HG02885 (cell line): Measurements from ENCODE around the gene KCNG2.

Experiments used
- ATAC-seq: cut with Tn5 transposase; IDR thresholded peaks from one replicate; pipeline ENCODE4 v1.9.1; 2021; ENCODE audit warnings: mild to moderate bottlenecking; ENCODE audit not compliant: unreplicated experiment, poor library complexity

KCNG2 gene

DNA sequence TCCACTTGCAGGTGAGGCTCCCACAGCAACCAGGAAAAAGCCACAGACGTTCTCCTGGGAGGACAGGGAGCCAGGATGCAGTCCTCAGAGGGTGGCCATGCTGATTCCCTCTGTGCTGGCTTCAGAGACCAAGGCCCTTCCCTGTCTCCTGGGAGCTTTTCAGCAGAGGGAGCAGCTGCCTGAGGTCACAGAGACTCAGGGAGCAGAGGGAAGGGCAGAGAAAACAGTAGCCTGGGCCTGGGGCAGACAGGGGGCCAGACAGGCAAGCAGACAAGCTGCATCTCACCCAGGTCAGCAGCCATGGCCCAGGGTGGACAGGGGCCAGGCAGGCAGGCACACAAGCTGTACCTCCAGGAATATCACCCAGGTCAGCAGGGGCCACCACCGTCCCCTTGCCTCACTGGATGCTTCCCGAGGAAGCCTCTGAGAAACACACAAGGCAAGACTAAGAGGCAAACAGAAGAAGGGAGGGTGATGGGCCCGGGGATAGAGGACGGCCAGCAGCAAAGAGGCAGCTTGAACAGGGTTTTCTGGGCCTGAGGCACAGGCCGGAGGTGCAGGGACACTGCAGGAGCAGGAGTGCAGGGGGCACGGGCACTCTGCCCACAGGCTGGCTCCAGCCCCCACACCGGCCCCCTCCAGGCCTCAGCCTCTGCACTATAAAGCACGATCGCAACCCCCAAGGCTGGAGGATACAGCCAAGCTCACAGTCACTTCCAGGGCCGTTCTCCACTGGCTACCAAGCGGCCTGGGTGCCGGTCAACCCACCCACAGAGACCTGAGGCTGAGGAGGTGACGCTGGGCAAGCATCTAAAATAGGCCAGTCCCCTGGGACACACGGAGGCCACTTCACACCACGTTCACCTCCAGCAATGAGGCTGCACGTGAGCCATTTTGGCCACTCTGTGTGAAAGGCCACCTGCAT lies 147.6 kb downstream of the KCNG2 start:
- no peak for ATAC-seq

DNA sequence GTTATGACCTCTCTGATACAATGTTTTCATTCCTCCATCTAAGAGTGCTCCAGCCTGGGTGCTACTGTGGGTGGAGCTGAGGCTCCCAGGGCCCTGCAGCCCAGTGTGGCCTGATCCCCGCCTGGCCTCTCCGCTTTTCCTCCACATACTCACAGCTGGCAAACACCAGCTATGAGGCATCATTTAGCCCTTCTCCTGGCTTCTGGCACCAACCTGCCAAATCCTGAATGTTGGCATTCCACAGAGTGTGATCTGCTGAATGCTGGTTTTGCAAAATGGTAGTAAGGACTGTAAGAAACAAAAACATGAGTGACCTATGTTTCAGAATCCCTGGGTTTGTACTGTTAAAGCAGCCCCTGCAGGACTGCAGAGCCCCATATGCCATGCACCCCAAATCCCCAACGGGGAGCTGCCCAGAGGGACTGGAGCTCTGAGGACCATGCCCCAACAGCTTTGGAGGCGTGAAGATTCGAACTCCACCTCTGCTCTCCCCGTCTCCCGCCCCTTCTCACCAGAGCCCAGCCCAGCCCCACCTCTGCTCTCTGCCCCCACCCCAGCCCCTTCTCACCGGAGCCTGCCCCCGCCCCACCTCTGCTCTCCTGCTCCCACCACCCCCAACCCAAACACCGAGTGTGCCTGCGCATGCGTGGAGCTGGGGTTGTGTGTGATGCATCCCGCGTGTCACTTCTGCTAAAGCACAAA lies 149.5 kb downstream of the KCNG2 start:
- ATAC-seq = no peak

DNA sequence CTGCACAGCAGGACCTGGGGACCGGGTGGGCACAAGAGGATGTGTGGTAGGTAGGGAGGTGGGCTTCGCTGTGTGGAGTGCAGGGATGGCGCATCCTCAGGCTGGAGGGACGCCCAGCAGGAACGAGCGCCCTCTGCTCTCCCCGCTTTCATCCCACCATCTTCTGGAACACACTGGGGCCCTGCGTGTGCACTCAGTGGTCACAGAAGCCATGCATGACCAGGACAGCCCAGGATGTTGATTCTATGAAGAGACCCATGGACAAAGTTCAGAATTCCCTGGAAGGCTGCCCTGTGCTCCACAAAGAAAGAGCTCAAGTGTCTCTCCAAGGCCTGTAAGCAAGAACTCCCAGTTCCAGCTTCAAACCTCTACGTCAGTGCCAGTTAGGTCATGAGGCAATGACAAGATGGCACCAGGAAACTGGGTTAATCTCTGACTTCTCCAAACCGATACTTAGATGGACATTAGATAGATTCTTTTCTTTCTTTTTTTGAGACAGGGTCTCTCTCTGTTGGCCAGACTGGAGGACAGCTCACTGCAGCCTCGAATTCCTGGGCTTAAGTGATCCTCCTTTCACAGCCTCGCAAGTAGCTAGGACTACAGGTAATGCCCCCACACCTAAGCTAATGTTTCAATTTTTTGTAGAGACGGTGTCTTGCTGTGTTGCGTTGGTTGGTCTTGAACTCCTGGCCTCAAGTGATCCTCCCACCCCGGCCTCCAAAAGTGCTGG lies 150.3 kb downstream of the KCNG2 start:
- no peak for ATAC-seq

DNA sequence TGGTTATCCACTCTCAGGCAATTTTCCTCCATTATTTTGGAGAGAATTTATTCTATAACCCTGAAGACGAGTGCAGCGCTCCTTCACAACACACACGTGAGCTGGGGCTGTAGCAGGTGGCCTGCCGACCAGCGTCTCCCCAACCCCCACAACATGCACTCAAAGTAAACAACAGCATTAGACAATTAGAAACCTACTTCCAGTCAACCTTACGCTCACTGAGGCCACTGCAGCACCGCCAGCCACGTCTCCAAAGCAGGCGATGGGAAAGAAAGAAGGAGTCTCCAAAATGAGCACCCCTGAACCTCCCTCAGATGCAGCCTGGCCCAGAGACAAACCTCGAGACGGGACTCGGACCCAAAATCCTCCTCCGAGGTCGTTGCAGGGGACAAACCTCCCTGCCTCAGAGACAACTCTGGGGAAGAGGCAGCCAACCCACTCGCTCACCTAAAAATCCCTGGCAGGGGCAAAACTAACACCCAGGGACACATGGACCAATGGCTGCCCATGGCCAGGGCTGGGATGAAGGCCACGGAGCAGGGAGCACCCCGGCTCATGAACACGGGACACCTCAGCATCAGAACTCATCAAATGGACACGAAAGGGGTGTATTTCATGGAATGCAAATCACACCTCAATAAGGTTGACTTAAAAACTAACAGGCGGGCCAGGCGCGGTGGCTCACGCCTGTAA lies 151.1 kb downstream of the KCNG2 start:
- no peak for ATAC-seq
